Esophagus muscularis mucosa (tissue), 4 donors: ENCODE results near the gene KRTAP5-4. TPM values are rescaled to one million over a fixed set of nuclear protein-coding genes. Genes with fewer than 3 reads are reported as not detected.

ENCODE experiments used
- DNase-seq: peaks from one replicate; pipeline ENCODE4 v3.0.0-alpha.2; 2017; ENCODE audit errors: extremely low spot score
- H3K27ac ChIP-seq, 4 donors: fragments of 200-600 bp; sonication (generic); replicated peaks in 1 of 4; 1 replicate in 3 of 4; 2 replicates in 1 of 4; pipeline ENCODE4 v1.5.1; 2016 to 2019; ENCODE audit warnings: mild to moderate bottlenecking in 1 of 4
- H3K27me3 ChIP-seq, 4 donors: fragments of 200-600 bp; sonication (generic); one replicate each; pipeline versions ENCODE4 v1.5.1 to v1.6.0; 2016 to 2019
- H3K36me3 ChIP-seq, 4 donors: fragments of 200-600 bp; sonication (generic); one replicate each; pipeline ENCODE4 v1.5.1; 2016 to 2019
- H3K4me1 ChIP-seq, 4 donors: fragments of 200-600 bp; sonication (generic); one replicate each; pipeline ENCODE4 v1.5.1; 2016 to 2019
- H3K4me3 ChIP-seq, 4 donors: fragments of 200-600 bp; sonication (generic); 1 replicate in 2 of 4; 2 replicates in 2 of 4; pipeline ENCODE4 v1.5.1; 2016 to 2019; ENCODE audit warnings: mild to moderate bottlenecking in 4 of 4, moderate library complexity in 1 of 4
- H3K9me3 ChIP-seq, 4 donors: fragments of 200-600 bp; sonication (generic); 1 replicate in 3 of 4; 2 replicates in 1 of 4; pipeline ENCODE4 v1.5.1; 2016 to 2019
- CTCF ChIP-seq, 3 experiments: fragments of 200-600 bp in 2 of 3; fragments of 450-650 bp in 1 of 3; sonication (generic) in 2 of 3; IDR thresholded peaks; one replicate each; pipeline ENCODE4 v1.5.1; 2017 to 2019; ENCODE audit warnings: antibody characterized with exemption in 3 of 3, mild to moderate bottlenecking in 2 of 3, moderate library complexity in 1 of 3
- EP300 ChIP-seq: sonication (generic); formaldehyde crosslinking; IDR thresholded peaks from one replicate; pipeline ENCODE4 v1.6.1; 2017; ENCODE audit warnings: antibody characterized with exemption
- POLR2A ChIP-seq: fragments of 450-650 bp; IDR thresholded peaks from one replicate; pipeline ENCODE4 v1.6.1; 2017; ENCODE audit warnings: antibody characterized with exemption, moderate library complexity, mild to moderate bottlenecking, low read depth
- POLR2AphosphoS5 ChIP-seq, 2 donors: sonication (generic); formaldehyde crosslinking; IDR thresholded peaks; one replicate each; pipeline ENCODE4 v1.6.1; 2017; ENCODE audit warnings: antibody characterized with exemption in 2 of 2
- WGBS: methylation state at CpG from one replicate; pipeline ENCODE4 v1.1.5; 2018; 5-methylcytosine and 5-hydroxymethylcytosine counted together
- intact Hi-C: fragments of 100-400 bp; cut with DNase I; formaldehyde crosslinking; loops from one replicate; pipeline ENCODE4 v1.15.1; 2023
- total RNA-seq, 4 donors: library from RNA; depleted of rRNA; stranded (reverse); fragments of >200 nt; gene quantifications; one replicate each; pipeline versions ENCODE4 v1.1.0 to v1.2.1, GENCODE V29; 2016

The KRTAP5-4 gene
- total RNA-seq, 4 donors from 2014 or later: not detected

GRCh38 chr11:1637628-1638027, 15.7 kb upstream of the KRTAP5-4 start:
- DNase-seq: no peak
- H3K4me3 ChIP-seq: no peak overlapping the region
- no peaks in the 10 kb centered on the region for H3K9me3 ChIP-seq
- H3K27me3 ChIP-seq: peaks cover 0 to 66% (median 3%) of the 10 kb centered on the region in 4 donors
- intact Hi-C loops: no loop called here
- peaks cover 5 to 7% (median 5%) of the 10 kb centered on the region in 4 donors for H3K4me1 ChIP-seq
- H3K27ac ChIP-seq: no peak overlapping the region
- WGBS: 94% methylated on average over 2 of the region's 2 CpGs
- H3K36me3 ChIP-seq: no peaks in the 10 kb centered on the region
- TF ChIP-seq POLR2A: no peak
- TF ChIP-seq CTCF (IDR thresholded peaks at IDR 0.05): no peak
- TF ChIP-seq POLR2AphosphoS5 (IDR thresholded peaks at IDR 0.05): no peak
- no peak for TF ChIP-seq EP300

GRCh38 chr11:1636291-1636950, 14.5 kb upstream of the KRTAP5-4 start:
- no peaks in the 10 kb centered on the region for H3K9me3 ChIP-seq
- H3K27me3 ChIP-seq: peaks cover 0 to 72% (median 4%) of the 10 kb centered on the region in 4 donors
- DNase-seq: no peak
- intact Hi-C loops: no loop called here
- no peak for TF ChIP-seq POLR2AphosphoS5 (IDR thresholded peaks at IDR 0.05)
- no peak for TF ChIP-seq CTCF (IDR thresholded peaks at IDR 0.05)
- WGBS: 89% methylated on average over 19 of the region's 19 CpGs
- H3K36me3 ChIP-seq: no peaks in the 10 kb centered on the region
- H3K4me3 ChIP-seq: no peak overlapping the region
- peaks cover 5 to 7% (median 5%) of the 10 kb centered on the region in 4 donors for H3K4me1 ChIP-seq
- H3K27ac ChIP-seq: no peak overlapping the region

- Histone ChIP-seq H3K4me1 (peaks cover 3 to 8% (median 5%) of the 10 kb centered on the region in 4 donors), H3K4me3 (no peak overlapping the region)
- TF ChIP-seq POLR2A (no peak), CTCF (IDR thresholded peaks at IDR 0.05) (no peak), POLR2AphosphoS5 (IDR thresholded peaks at IDR 0.05) (no peak), EP300 (no peak)
These were observed 11.9 kb upstream of the KRTAP5-4 start for GRCh38 chr11:1633864-1634263.

GRCh38 chr11:1632053-1632714, 10.2 kb upstream of the KRTAP5-4 start:
- Histone ChIP-seq H3K9me3 (no peaks in the 10 kb centered on the region), H3K4me1 (peaks cover 3 to 9% (median 7%) of the 10 kb centered on the region in 4 donors), H3K4me3 (no peak overlapping the region), H3K27me3 (peaks cover 0 to 66% (median 1%) of the 10 kb centered on the region in 4 donors), H3K36me3 (no peaks in the 10 kb centered on the region), H3K27ac (no peak overlapping the region)
- intact Hi-C loops: no loop called here
- no peak for DNase-seq
- WGBS: 76% methylated on average over 8 of the region's 11 CpGs
- TF ChIP-seq EP300: no peak
- no peak for TF ChIP-seq CTCF (IDR thresholded peaks at IDR 0.05)
- no peak for TF ChIP-seq POLR2AphosphoS5 (IDR thresholded peaks at IDR 0.05)
- TF ChIP-seq POLR2A: no peak

More at GRCh38 chr11:1633864-1634263, 11.9 kb upstream of the KRTAP5-4 start:
- 88% methylated on average over 10 of the region's 10 CpGs for WGBS
- intact Hi-C loops: no loop called here
- no peaks in the 10 kb centered on the region for H3K36me3 ChIP-seq
- no peaks in the 10 kb centered on the region for H3K9me3 ChIP-seq
- H3K27me3 ChIP-seq: peaks cover 0 to 63% (median 4%) of the 10 kb centered on the region in 4 donors
- H3K27ac ChIP-seq: no peak overlapping the region
- DNase-seq: no peak
